Measurements from ENCODE around the gene TRAPPC4.
A peak's percentile ranks its signal among the peaks of the same experiment; 100 is the strongest.
"Not testable (repeated sequence)": the region's sequence is repeated elsewhere in the genome, so short reads cannot be mapped to it uniquely, and the experiment has no call there.

The TRAPPC4 gene

GRCh38 chr11:119029340-119030028 lies 10.9 kb downstream of the TRAPPC4 start:
- Histone ChIP-seq H3K36me3 (ENCODE audit: control insufficient read depth, insufficient read depth, low read length) (peaks cover 12% of the 10 kb centered on the region), H3K27ac (ENCODE audit: low read depth, low read length) (peak overlapping the region; percentile 22), H3K4me1 (ENCODE audit: control insufficient read depth, insufficient read depth, low read length) (peaks cover 4% of the 10 kb centered on the region), H3K4me3 (ENCODE audit: low read length) (peak overlapping the region; percentile 96), H3K27me3 (ENCODE audit: control insufficient read depth, insufficient read depth, low read length) (no peaks in the 10 kb centered on the region), H3K9ac (ENCODE audit: low read length) (peak overlapping the region; percentile 32)

- peaks cover 7% of the 10 kb centered on the region for H3K36me3 ChIP-seq (ENCODE audit: control insufficient read depth, insufficient read depth, low read length)
- H3K27me3 ChIP-seq (ENCODE audit: control insufficient read depth, insufficient read depth, low read length): no peaks in the 10 kb centered on the region
- peak overlapping the region; percentile 96 for H3K4me3 ChIP-seq (ENCODE audit: low read length)
- H3K4me1 ChIP-seq (ENCODE audit: control insufficient read depth, insufficient read depth, low read length): peaks cover 4% of the 10 kb centered on the region
- H3K9ac ChIP-seq (ENCODE audit: low read length): peak overlapping the region; percentile 59
- peak overlapping the region; percentile 22 for H3K27ac ChIP-seq (ENCODE audit: low read depth, low read length)
These were observed 11.4 kb downstream of the TRAPPC4 start for GRCh38 chr11:119030029-119030328.

- Histone ChIP-seq H3K4me3 (ENCODE audit: low read length) (peak within 1 kb of the TSS; percentile 96), H3K36me3 (ENCODE audit: control insufficient read depth, insufficient read depth, low read length) (peaks cover 4% of the 10 kb centered on the region), H3K27ac (ENCODE audit: low read depth, low read length) (peak within 1 kb of the TSS; percentile 77), H3K4me1 (ENCODE audit: control insufficient read depth, insufficient read depth, low read length) (peaks cover 4% of the 10 kb centered on the region), H3K27me3 (ENCODE audit: control insufficient read depth, insufficient read depth, low read length) (no peaks in the 10 kb centered on the region), H3K9ac (ENCODE audit: low read length) (peak within 1 kb of the TSS; percentile 59)
These were observed 11.9 kb downstream of the TRAPPC4 start, which contains the start of gene SLC37A4 for GRCh38 chr11:119030329-119031047. SLC37A4 (minus strand) TSS chr11:119030877.

GRCh38 chr11:119031912-119032280 lies 13.3 kb downstream of the TRAPPC4 start:
- H3K4me1 ChIP-seq (ENCODE audit: control insufficient read depth, insufficient read depth, low read length): peaks cover 4% of the 10 kb centered on the region
- no peak overlapping the region for H3K4me3 ChIP-seq (ENCODE audit: low read length)
- no peak overlapping the region for H3K27ac ChIP-seq (ENCODE audit: low read depth, low read length)
- H3K9ac ChIP-seq (ENCODE audit: low read length): no peak overlapping the region
- H3K27me3 ChIP-seq (ENCODE audit: control insufficient read depth, insufficient read depth, low read length): no peaks in the 10 kb centered on the region
- H3K36me3 ChIP-seq (ENCODE audit: control insufficient read depth, insufficient read depth, low read length): peaks cover 1% of the 10 kb centered on the region

GRCh38 chr11:119033421-119033820 lies 14.9 kb downstream of the TRAPPC4 start:
- not testable (repeated sequence) for H3K4me3 ChIP-seq (ENCODE audit: low read length); H3K36me3 ChIP-seq (ENCODE audit: control insufficient read depth, insufficient read depth, low read length); H3K4me1 ChIP-seq (ENCODE audit: control insufficient read depth, insufficient read depth, low read length); H3K9ac ChIP-seq (ENCODE audit: low read length); H3K27me3 ChIP-seq (ENCODE audit: control insufficient read depth, insufficient read depth, low read length); H3K27ac ChIP-seq (ENCODE audit: low read depth, low read length)

GRCh38 chr11:119034813-119035212 lies 16.2 kb downstream of the TRAPPC4 start:
- Histone ChIP-seq H3K27ac (ENCODE audit: low read depth, low read length) (no peak overlapping the region), H3K4me3 (ENCODE audit: low read length) (no peak overlapping the region), H3K27me3 (ENCODE audit: control insufficient read depth, insufficient read depth, low read length) (no peaks in the 10 kb centered on the region), H3K4me1 (ENCODE audit: control insufficient read depth, insufficient read depth, low read length) (peaks cover 2% of the 10 kb centered on the region), H3K36me3 (ENCODE audit: control insufficient read depth, insufficient read depth, low read length) (no peaks in the 10 kb centered on the region), H3K9ac (ENCODE audit: low read length) (no peak overlapping the region)

GRCh38 chr11:119038884-119039283 lies 20.3 kb downstream of the TRAPPC4 start:
- Histone ChIP-seq H3K9ac (ENCODE audit: low read length) (no peak overlapping the region), H3K27me3 (ENCODE audit: control insufficient read depth, insufficient read depth, low read length) (no peaks in the 10 kb centered on the region), H3K36me3 (ENCODE audit: control insufficient read depth, insufficient read depth, low read length) (no peaks in the 10 kb centered on the region), H3K4me1 (ENCODE audit: control insufficient read depth, insufficient read depth, low read length) (no peaks in the 10 kb centered on the region), H3K4me3 (ENCODE audit: low read length) (no peak overlapping the region), H3K27ac (ENCODE audit: low read depth, low read length) (no peak overlapping the region)

GRCh38 chr11:119039471-119039870 lies 20.9 kb downstream of the TRAPPC4 start:
- H3K4me3 ChIP-seq (ENCODE audit: low read length); H3K4me1 ChIP-seq (ENCODE audit: control insufficient read depth, insufficient read depth, low read length); H3K9ac ChIP-seq (ENCODE audit: low read length); H3K36me3 ChIP-seq (ENCODE audit: control insufficient read depth, insufficient read depth, low read length); H3K27me3 ChIP-seq (ENCODE audit: control insufficient read depth, insufficient read depth, low read length); H3K27ac ChIP-seq (ENCODE audit: low read depth, low read length): not testable (repeated sequence)

GRCh38 chr11:119041821-119042514 lies 23.4 kb downstream of the TRAPPC4 start:
- Histone ChIP-seq H3K4me1 (ENCODE audit: control insufficient read depth, insufficient read depth, low read length) (no peaks in the 10 kb centered on the region), H3K27ac (ENCODE audit: low read depth, low read length) (no peak overlapping the region)

GRCh38 chr11:119042927-119043326 lies 24.4 kb downstream of the TRAPPC4 start:
- H3K4me1 ChIP-seq (ENCODE audit: control insufficient read depth, insufficient read depth, low read length): no peaks in the 10 kb centered on the region

More at GRCh38 chr11:119041821-119042514, 23.4 kb downstream of the TRAPPC4 start:
- no peak overlapping the region for H3K9ac ChIP-seq (ENCODE audit: low read length)
- H3K27me3 ChIP-seq (ENCODE audit: control insufficient read depth, insufficient read depth, low read length): no peaks in the 10 kb centered on the region
- H3K4me3 ChIP-seq (ENCODE audit: low read length): no peak overlapping the region
- peaks cover 4% of the 10 kb centered on the region for H3K36me3 ChIP-seq (ENCODE audit: control insufficient read depth, insufficient read depth, low read length)

GRCh38 chr11:119044708-119045107 lies 26.1 kb downstream of the TRAPPC4 start:
- Histone ChIP-seq H3K27ac (ENCODE audit: low read depth, low read length) (no peak overlapping the region), H3K36me3 (ENCODE audit: control insufficient read depth, insufficient read depth, low read length) (peaks cover 27% of the 10 kb centered on the region), H3K4me1 (ENCODE audit: control insufficient read depth, insufficient read depth, low read length) (no peaks in the 10 kb centered on the region), H3K27me3 (ENCODE audit: control insufficient read depth, insufficient read depth, low read length) (no peaks in the 10 kb centered on the region), H3K4me3 (ENCODE audit: low read length) (no peak overlapping the region), H3K9ac (ENCODE audit: low read length) (no peak overlapping the region)

More at GRCh38 chr11:119042927-119043326, 24.4 kb downstream of the TRAPPC4 start:
- Histone ChIP-seq H3K27me3 (ENCODE audit: control insufficient read depth, insufficient read depth, low read length) (no peaks in the 10 kb centered on the region), H3K4me3 (ENCODE audit: low read length) (no peak overlapping the region), H3K36me3 (ENCODE audit: control insufficient read depth, insufficient read depth, low read length) (peaks cover 13% of the 10 kb centered on the region), H3K27ac (ENCODE audit: low read depth, low read length) (no peak overlapping the region), H3K9ac (ENCODE audit: low read length) (no peak overlapping the region)

GRCh38 chr11:119046489-119046888 lies 27.9 kb downstream of the TRAPPC4 start:
- peaks cover 36% of the 10 kb centered on the region for H3K36me3 ChIP-seq (ENCODE audit: control insufficient read depth, insufficient read depth, low read length)
- no peaks in the 10 kb centered on the region for H3K27me3 ChIP-seq (ENCODE audit: control insufficient read depth, insufficient read depth, low read length)
- H3K9ac ChIP-seq (ENCODE audit: low read length): no peak overlapping the region
- no peak overlapping the region for H3K4me3 ChIP-seq (ENCODE audit: low read length)
- H3K27ac ChIP-seq (ENCODE audit: low read depth, low read length): no peak overlapping the region
- H3K4me1 ChIP-seq (ENCODE audit: control insufficient read depth, insufficient read depth, low read length): no peaks in the 10 kb centered on the region
